ENCODE results near the gene GANAB. TPM values are rescaled to one million over a fixed set of nuclear protein-coding genes. Genes with fewer than 3 reads are reported as not detected.
A peak's percentile ranks its signal among the peaks of the same experiment; 100 is the strongest.

Gene GANAB
- total RNA-seq, 3 donors from 2014 or later (not counting 1 experiment from before 2014, with no cell fraction given) = 236 to 275 (median 246) TPM

GRCh38 chr11:62610403-62610802 lies 36.0 kb downstream of the GANAB start:
- TF ChIP-seq, protein P1, sequence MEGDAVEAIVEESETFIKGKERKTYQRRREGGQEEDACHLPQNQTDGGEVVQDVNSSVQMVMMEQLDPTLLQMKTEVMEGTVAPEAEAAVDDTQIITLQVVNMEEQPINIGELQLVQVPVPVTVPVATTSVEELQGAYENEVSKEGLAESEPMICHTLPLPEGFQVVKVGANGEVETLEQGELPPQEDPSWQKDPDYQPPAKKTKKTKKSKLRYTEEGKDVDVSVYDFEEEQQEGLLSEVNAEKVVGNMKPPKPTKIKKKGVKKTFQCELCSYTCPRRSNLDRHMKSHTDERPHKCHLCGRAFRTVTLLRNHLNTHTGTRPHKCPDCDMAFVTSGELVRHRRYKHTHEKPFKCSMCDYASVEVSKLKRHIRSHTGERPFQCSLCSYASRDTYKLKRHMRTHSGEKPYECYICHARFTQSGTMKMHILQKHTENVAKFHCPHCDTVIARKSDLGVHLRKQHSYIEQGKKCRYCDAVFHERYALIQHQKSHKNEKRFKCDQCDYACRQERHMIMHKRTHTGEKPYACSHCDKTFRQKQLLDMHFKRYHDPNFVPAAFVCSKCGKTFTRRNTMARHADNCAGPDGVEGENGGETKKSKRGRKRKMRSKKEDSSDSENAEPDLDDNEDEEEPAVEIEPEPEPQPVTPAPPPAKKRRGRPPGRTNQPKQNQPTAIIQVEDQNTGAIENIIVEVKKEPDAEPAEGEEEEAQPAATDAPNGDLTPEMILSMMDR (IDR thresholded peaks at IDR 0.05) = no peak
- H3K4me3 ChIP-seq (ENCODE audit: low read length) = no peak overlapping the region
- 98% methylated on average over 6 of the region's 6 CpGs for WGBS (ENCODE audit: insufficient coverage)
- Mint-ChIP-seq H3K27me3 (ENCODE audit: low read depth in 2 of 2) (no peaks in the 10 kb centered on the region), H3K4me3 (peak overlapping the region; percentile 77), H3K9me3 (no peaks in the 10 kb centered on the region), H3K4me1 (peaks cover 18 to 53% of the 10 kb centered on the region in 2 donors), H3K36me3 (no peaks in the 10 kb centered on the region), H3K27ac (peak overlapping the region; percentile 95 to 98)
- no peaks in the 10 kb centered on the region for H3K9me3 ChIP-seq (ENCODE audit: control insufficient read depth, insufficient read depth, low read length)
- no peaks in the 10 kb centered on the region for H3K27me3 ChIP-seq (ENCODE audit: control insufficient read depth, insufficient read depth, low read length)
- H3K27ac ChIP-seq (ENCODE audit: low read length) = no peak overlapping the region
- H3K36me3 ChIP-seq (ENCODE audit: control insufficient read depth, insufficient read depth, low read length) = peaks cover 42% of the 10 kb centered on the region
- ATAC-seq (no peak), DNase-seq (no peak)
- H3K4me1 ChIP-seq (ENCODE audit: control insufficient read depth, insufficient read depth, low read length) = peaks cover 27% of the 10 kb centered on the region
- intact Hi-C loops (cut with micrococcal nuclease) = loop anchor here (5.0 kb wide), 1 partner anchor 97 kb away; the partner anchor contains the start of genes BSCL2 and GNG3

DNA sequence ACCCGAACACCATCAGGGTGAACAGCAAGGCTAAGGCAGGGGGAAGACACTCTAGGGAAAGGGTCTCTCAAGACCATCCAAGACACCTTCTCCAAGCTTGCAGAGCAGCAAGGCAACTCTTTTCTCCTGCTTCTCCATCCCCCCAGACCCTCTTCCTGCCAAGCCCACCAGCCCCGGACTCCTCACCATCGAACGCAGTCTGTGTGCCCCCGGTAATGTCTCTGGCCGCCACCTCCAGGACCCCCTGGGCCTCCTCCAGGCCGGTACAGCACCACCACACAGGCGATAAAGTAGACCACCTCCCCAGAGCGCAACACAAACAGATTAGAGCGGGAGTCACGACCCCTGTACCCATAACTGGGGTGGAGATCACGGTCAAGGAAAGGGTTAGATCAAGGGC lies 37.6 kb downstream of the GANAB start:
- ATAC-seq (no peak), DNase-seq (no peak)
- no peaks in the 10 kb centered on the region for H3K27me3 ChIP-seq (ENCODE audit: control insufficient read depth, insufficient read depth, low read length)
- no peak overlapping the region for H3K4me3 ChIP-seq (ENCODE audit: low read length)
- intact Hi-C loops (cut with micrococcal nuclease) = no loop called here
- H3K27ac ChIP-seq (ENCODE audit: low read length) = no peak overlapping the region
- Mint-ChIP-seq H3K9me3 (no peaks in the 10 kb centered on the region), H3K27me3 (ENCODE audit: low read depth in 2 of 2) (no peaks in the 10 kb centered on the region), H3K4me3 (peak overlapping the region; percentile 37), H3K27ac (peak overlapping the region in 1 of 2 donors; percentile 98), H3K4me1 (peaks cover 18 to 44% of the 10 kb centered on the region in 2 donors), H3K36me3 (no peaks in the 10 kb centered on the region)
- TF ChIP-seq, protein P1 (IDR thresholded peaks at IDR 0.05) = no peak
- WGBS (ENCODE audit: insufficient coverage) = 96% methylated on average over 12 of the region's 12 CpGs
- H3K9me3 ChIP-seq (ENCODE audit: control insufficient read depth, insufficient read depth, low read length) = no peaks in the 10 kb centered on the region
- H3K4me1 ChIP-seq (ENCODE audit: control insufficient read depth, insufficient read depth, low read length) = peaks cover 27% of the 10 kb centered on the region
- peaks cover 44% of the 10 kb centered on the region for H3K36me3 ChIP-seq (ENCODE audit: control insufficient read depth, insufficient read depth, low read length)

DNA sequence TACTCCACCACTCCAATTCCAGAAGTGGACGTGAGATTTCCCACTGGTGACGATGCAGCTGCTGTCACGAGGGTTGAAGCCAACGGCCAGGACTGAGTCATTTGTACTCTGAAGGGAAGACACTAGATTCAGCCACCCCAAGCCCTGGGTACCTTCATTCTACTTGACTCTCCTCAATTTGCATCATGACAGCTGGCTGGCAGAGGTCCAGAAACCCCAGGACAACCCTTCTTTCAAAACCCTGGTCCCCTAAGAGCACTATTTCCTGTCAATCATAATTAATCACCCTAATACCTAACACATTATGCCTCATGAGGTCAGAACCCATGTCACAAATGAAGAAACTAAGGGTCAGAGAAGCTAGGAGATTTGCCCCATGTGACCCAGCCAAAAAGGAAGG lies 38.7 kb downstream of the GANAB start:
- H3K4me1 Mint-ChIP-seq = peaks cover 26 to 53% of the 10 kb centered on the region in 2 donors
- no peak for DNase-seq
- TF ChIP-seq, protein P1 (IDR thresholded peaks at IDR 0.05) = no peak
- peak overlapping the region in 1 of 2 donors; percentile 20 for H3K27ac Mint-ChIP-seq
- no peaks in the 10 kb centered on the region for H3K27me3 Mint-ChIP-seq (ENCODE audit: low read depth in 2 of 2)
- peaks cover 44% of the 10 kb centered on the region for H3K36me3 ChIP-seq (ENCODE audit: control insufficient read depth, insufficient read depth, low read length)
- no peak overlapping the region for H3K4me3 Mint-ChIP-seq
- no peak for ATAC-seq
- no peak overlapping the region for H3K27ac ChIP-seq (ENCODE audit: low read length)
- WGBS (ENCODE audit: insufficient coverage) = 74% methylated on average over 4 of the region's 4 CpGs
- no peaks in the 10 kb centered on the region for H3K27me3 ChIP-seq (ENCODE audit: control insufficient read depth, insufficient read depth, low read length)
- intact Hi-C loops (cut with micrococcal nuclease) = no loop called here
- H3K4me3 ChIP-seq (ENCODE audit: low read length) = no peak overlapping the region
- no peaks in the 10 kb centered on the region for H3K9me3 Mint-ChIP-seq
- peaks cover 25% of the 10 kb centered on the region for H3K4me1 ChIP-seq (ENCODE audit: control insufficient read depth, insufficient read depth, low read length)
- H3K9me3 ChIP-seq (ENCODE audit: control insufficient read depth, insufficient read depth, low read length) = no peaks in the 10 kb centered on the region
- no peaks in the 10 kb centered on the region for H3K36me3 Mint-ChIP-seq

- H3K36me3 Mint-ChIP-seq = no peaks in the 10 kb centered on the region
- no peak overlapping the region for H3K27ac Mint-ChIP-seq
- no peaks in the 10 kb centered on the region for H3K9me3 Mint-ChIP-seq
- no peak for DNase-seq
- Histone ChIP-seq H3K27me3 (ENCODE audit: control insufficient read depth, insufficient read depth, low read length) (no peaks in the 10 kb centered on the region), H3K27ac (ENCODE audit: low read length) (no peak overlapping the region), H3K9me3 (ENCODE audit: control insufficient read depth, insufficient read depth, low read length) (no peaks in the 10 kb centered on the region), H3K4me3 (ENCODE audit: low read length) (no peak overlapping the region), H3K4me1 (ENCODE audit: control insufficient read depth, insufficient read depth, low read length) (peaks cover 23% of the 10 kb centered on the region), H3K36me3 (ENCODE audit: control insufficient read depth, insufficient read depth, low read length) (peaks cover 41% of the 10 kb centered on the region)
- H3K4me1 Mint-ChIP-seq = peaks cover 22 to 50% of the 10 kb centered on the region in 2 donors
- H3K27me3 Mint-ChIP-seq (ENCODE audit: low read depth in 2 of 2) = no peaks in the 10 kb centered on the region
- 97% methylated on average over 15 of the region's 15 CpGs for WGBS (ENCODE audit: insufficient coverage)
- intact Hi-C loops (cut with micrococcal nuclease) = no loop called here
- TF ChIP-seq, protein P1 (IDR thresholded peaks at IDR 0.05) = no peak
- ATAC-seq = no peak
- no peak overlapping the region for H3K4me3 Mint-ChIP-seq
Measured at GRCh38 chr11:62605902-62606301, 40.5 kb downstream of the GANAB start.
